HG02798 (cell line): ENCODE data around the gene CLDN11.

Experiments used
- ATAC-seq: cut with Tn5 transposase; IDR thresholded peaks from one replicate; pipeline ENCODE4 v1.9.1; 2021; ENCODE audit warnings: mild to moderate bottlenecking; ENCODE audit not compliant: unreplicated experiment, poor library complexity

Gene CLDN11

DNA sequence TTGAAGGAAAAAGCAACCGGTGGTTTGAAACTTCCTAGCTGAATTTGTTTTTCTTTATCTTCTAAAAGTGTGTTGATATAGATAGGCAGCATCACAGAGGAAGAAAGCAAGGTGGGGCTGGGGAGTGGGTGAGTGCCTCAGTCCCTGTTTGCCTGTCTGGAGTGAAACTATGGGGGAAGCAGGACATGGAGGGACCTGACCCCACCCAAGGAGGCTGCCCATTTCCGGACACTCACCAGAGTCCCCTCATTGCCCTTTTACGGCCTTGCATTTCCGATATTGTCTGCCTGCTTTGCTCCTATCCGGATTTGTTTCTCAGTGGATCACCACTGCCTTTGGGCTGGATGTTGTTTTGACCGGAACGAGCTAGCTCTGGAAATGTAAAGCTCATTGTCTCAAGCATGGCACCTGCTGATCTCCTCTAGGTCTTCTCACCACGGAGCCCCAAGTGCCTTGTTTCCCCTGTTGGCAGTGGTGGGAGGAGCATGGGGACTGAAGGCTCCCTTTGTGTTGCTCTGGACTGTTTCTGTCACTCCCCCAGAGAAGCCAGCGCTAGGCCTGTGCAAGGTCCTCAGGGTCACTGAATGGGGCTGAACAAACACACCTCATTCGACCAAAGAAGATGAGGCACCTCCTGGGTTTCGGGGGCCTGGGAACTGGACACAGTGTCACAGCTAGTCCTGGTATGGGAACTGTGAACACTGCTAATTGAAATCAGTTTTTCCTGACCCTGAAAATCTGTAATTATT is 7.0 kb downstream of the CLDN11 start:
- ATAC-seq: no peak

DNA sequence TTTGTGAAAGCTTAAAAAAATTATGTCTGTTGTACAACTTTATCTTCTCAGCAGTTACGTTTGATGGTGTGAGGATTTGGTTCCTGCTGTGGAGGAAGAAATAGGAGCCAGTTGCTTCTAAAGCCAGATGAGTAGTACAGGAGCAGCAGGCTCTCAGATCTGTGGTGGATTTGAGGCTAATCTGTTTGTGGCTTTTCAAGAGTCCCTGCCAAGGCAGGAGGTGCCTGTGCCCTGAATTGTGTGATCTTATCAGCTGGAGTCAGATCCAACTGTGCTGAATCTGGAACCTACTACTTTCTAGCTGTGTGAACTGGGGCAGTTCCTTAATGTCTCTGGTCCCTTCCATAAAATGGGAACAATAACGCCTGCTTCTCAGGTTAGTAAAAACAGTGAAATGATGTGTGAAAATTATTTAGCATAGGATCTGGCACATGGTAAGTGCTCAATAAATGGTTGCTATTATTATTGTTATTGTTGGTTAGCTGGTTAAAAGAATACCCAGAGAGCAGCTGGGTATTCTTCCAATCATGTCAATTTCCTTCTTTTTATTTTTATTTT is 7.7 kb downstream of the CLDN11 start:
- ATAC-seq: no peak

DNA sequence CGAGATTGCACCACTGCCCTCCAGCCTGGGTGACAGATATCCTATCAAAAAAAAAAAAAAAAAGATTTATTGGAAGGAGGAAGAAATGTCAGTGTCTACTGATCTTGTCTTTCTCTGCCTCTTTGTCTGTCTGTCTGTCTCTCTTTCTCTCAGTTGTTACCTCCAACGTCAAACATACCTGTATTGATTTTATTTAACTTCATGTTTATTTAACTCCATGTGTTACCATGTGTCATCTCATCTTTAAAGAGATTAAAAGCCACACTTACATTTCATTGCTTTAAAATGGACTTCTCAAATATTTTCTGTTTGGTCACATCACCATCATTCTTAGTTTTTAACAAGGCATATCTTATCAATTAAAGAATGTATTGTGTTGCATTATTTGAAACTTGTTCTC is 9.4 kb downstream of the CLDN11 start:
- no peak for ATAC-seq

DNA sequence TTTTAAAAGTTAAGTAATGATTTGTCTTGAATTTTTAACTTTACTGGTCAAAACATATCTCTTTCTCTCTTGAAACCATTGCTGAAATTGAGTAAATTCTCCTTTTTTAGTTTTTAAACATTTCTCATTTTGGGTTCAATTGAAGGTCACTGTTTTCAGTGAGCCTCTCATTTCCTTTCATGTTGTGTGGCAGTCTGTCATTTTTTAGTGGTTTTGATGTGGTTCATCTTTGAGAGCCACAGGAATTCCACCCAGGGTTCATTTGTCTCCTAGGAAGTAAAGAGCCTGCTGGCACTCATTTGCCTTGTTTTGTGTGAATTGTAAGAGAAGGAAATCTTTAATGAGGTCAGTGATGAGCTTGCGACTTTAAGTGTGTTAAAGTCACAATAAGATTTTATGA is 10.4 kb downstream of the CLDN11 start:
- ATAC-seq: no peak

DNA sequence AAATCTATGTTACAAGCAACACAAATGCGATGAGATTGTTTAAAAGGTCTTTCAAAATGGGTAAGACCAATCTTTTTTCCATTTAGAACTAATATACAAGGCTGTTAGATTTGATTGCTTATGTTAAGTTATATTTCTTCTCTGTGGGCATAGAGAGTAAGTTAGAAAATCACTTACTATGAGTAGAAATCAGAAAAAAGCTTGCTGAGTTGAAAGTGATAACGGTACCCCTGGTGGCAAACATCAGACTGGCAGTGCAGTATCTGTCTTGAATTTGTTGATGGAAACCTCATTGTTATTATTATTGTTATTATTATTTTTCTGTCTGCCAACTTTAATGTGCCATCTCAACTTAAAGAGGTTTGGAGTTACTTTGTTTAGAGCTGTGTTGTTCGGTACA is 12.4 kb downstream of the CLDN11 start:
- ATAC-seq: no peak

DNA sequence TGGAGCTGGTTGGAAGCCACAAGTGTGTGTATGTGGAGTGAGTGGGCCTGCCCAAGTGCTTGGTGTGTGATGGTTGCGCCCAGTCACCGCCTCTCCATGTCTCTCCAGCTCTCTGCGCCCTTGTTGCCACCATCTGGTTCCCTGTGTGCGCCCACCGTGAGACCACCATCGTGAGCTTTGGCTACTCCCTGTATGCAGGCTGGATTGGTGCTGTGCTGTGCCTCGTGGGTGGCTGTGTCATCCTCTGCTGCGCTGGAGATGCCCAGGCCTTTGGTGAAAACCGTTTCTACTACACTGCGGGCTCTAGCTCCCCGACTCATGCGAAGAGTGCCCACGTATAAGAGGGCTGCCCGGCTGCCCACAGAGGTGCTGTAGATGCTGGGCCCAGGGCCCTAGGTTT is 13.7 kb downstream of the CLDN11 start:
- no peak for ATAC-seq

DNA sequence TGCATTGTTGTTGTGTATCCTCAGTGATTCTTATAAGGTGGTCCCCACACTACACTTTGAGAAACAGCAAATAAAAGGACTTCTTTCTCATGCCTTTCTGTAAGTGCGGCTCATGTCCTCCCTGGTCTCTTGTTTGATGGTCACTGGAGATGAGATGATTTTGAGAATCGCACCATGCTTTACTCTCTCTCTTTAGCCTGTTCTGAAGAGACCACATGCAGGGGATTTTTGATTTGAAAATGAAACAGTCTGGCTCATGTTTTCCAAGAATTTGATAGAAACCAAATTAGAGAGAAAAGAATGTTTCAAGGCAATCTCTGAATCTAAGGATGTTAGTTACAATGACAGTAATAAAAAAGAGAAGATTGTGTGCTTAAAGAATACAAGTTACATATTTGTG is 18.0 kb downstream of the CLDN11 start:
- ATAC-seq: no peak

DNA sequence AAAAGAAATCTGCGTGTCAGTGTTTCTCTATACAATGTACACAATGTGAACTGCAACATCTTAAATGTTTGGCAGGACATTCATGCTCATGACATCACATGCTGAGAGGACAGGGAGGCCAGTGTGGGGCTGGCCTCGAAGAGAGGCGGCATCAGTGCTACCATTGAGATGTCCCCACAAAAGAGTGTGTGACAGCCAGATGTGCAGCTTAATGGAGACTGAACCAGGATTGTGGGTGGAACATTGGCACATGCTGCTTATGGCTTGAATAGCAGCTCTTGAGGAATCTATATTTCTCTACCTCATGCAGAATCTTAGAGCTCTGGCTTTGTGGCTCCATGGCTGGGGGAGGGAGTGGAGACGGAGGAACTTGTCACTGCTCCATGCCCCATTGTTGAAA is 18.5 kb downstream of the CLDN11 start:
- no peak for ATAC-seq

DNA sequence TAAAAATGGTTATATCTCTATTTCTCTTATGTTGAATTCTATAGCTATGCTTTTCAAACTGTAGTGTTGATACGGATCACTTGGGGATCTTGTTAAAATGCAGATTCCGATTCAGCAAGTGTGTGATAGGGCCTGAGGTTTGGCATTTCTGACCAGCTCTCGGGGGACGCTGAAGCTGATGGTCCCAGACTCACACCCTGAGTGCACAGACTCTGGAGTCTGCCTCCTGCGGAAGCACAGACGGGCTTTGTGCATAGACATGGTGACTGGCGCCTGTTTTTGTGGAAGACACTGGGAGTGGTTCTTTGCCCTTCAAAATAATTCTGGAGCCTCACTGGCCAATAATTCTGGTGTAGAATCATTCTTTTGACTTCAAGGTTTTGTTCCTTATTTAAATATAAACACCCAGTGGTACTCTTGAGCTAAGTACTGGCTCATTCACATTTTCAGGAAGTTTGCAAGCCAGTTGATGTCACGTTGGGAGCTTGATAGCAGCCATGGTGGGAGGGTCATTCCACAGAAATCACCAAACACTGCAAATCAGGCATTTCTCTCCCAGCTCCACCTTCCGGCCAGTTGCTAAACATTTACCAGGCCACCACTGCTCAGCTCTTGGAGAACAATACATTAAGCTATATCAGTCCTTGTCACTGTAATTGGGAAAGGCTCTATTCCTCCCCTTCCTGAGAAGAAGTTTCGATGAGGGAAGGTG is 19.2 kb downstream of the CLDN11 start:
- no peak for ATAC-seq

DNA sequence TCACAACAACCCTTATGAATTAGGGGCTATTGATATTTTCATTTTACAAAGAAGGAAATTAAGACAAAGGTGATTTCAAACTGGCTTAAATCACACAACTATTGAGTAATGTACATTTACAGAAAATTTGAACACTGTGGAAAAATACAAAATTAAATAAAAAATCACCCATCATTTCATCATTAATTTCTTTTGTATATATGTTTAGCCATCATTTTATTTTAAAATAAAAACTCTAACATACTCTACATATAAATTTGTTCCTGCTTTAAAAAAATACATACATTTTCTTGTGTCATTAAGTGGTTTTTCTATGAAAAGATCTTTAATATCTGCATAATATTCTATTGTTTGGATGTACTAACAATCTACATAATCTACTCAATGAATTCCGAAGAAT is 20.2 kb downstream of the CLDN11 start:
- ATAC-seq: no peak

DNA sequence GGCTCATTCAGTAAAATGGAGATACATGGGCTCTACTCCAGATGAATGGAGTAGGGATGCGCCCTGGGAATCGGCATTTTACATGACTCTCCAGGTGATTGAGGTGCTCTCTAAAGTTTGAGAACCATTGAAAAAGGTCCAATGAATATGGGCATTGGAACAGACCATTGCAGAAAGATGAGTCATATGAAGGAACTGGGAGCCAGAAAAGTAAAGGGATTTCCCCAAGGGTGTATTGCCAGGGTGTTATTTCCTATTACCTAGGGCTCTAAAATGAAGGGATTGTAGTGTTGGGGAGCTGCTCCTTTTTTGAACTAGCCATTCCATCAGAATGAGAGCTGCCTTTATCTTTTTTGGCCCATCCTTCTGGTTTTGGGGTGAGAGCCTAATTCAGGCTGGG is 21.7 kb downstream of the CLDN11 start:
- ATAC-seq: no peak

DNA sequence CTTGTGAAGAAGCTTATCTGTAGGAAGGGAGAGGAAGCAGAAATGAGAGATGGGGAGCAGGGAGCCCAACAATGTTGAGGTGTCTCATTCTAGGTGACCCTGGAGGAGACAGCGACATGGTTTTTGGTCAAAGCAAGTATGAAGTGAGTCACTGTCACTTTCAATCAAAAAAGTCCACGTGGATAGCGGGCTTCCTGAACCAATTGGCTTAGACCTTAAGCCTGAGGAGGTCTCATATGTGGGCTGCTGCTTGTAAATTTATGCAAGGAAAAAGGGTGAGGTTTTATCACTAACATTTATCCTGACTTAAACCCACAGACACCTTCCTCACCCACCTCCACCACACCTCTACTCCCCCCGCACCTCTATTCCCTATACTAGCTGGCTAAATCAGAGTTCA is 22.7 kb downstream of the CLDN11 start:
- ATAC-seq: no peak

DNA sequence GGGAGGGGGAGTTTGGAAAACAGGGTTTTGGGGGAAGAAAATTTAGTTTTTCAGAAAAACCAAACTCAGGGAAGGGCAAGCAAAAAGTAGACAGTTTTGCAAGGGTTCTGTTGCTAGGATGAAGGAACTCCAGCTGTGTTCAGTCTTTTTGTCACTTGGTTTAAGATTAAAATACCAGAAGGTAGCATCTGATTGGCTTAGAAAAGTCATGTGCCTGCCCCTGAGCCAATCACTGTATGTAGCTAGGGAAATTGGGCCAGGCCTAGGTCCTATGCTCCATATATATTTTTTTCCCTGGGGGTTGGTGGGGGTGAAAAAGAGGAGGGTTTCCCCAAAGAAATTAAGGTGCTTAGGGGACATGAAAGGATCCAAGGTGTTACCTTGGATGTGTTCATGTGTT is 24.3 kb downstream of the CLDN11 start:
- no peak for ATAC-seq

DNA sequence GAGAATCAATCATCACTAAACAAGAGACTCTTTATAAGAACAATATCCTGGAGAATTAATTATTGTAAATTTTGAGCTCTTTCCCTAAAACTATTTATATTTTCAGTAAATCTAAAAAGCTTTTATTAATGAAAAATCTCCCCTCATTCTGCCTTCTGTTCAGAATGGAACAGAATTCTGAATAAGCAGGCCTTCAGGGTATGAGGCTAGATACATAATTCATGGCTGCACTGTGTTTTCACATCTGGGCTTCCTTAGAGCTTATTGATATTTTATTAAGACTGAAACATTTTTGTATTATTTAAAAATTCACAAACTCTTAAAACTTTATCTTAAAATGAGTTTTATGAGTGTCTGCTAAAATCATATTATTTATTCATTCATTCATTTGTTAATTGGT is 24.8 kb downstream of the CLDN11 start:
- ATAC-seq: no peak

DNA sequence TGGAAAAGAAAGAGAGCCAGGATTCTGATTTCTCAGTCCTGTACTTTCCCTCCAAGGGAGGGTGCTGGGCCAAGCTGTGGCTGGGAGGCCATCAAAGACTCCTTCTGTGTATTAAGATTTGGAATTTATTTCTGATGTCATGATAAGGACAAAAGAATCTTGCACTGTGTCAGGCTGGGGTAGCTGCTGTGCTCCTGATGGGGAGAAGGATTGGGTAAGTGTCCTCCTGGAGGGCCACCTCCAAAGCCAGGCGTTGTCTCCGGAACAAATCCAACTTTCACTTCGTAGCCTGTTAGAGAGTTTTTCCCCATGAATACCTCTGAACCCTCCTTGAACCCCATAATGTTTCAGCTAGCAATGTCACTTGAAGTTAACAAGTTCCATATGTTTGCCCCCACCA is 29.9 kb downstream of the CLDN11 start:
- ATAC-seq: no peak

DNA sequence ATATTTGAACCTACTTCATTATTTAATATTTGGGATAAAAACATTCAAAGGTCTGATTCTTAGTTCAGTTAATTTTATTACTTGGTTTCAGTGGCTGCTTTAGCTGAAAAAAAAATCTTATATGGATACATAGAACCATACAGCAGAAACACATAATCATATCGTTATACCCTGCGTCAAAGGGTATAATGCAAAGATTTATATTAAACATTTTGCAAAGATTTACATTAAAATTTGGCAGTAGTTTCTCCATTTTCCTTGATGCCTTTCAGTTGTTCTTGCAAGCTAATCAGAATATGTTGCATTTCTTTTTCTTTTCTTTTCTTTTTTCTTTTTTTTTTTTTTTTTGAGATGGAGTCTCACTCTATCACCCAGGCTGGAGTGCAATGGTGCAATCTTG is 31.4 kb downstream of the CLDN11 start:
- ATAC-seq: no peak

DNA sequence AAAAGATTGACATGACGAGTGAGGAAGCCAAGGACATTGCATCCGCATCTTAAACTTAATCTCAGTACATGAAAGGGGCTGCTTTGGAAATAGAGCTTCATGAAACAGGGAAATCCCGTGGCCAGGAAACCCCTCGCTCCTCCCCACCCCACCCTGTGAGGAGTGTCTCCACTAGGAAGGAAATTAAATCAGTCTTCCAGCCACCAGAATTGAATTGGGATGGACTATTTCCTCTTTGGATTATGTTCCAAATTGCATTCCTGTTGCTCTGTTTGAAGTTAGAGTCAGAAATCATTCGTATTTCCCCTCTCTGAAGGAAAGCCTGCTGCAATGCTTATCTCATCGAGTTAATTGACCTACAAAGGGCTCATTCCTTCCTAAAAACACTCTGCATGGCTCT is 35.8 kb downstream of the CLDN11 start:
- ATAC-seq: no peak

DNA sequence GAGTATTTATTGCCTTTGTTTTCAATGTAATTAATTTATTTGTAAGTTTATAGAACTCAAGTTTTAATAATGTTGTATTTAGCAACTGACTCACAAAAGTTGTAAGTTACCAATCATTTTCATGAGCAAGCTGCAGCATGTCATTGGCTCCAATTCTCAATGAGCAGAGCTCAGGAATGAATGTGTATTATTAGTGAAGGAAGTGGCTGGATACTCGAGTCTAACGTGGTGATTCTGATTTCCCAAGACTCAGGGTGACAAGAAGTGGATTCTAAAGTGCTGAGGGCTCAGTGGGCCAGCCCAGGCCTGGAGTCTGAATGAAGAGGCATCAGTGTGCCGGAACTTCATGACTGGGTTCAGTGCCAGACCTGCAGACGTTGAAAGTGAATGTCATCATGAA is 39.6 kb downstream of the CLDN11 start:
- ATAC-seq: no peak

DNA sequence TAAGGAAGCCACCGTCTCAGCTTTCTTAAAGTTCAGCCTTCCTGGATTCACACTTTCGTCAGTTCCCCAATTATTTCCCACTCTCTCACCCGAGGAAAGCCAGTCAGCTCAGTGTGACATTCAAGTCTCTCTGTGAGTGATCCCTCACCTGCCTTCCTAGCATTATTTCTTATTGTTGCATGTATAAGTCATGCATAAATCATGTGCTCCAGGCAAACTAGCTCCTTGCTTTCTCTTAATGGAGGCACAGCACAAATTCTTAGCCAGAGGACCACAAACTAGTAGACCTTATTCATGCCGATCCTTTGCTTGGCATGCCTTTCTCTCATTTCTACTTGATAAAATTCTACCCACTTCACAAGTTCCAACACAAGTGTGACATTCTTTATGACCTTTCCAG is 44.3 kb downstream of the CLDN11 start:
- ATAC-seq: no peak

DNA sequence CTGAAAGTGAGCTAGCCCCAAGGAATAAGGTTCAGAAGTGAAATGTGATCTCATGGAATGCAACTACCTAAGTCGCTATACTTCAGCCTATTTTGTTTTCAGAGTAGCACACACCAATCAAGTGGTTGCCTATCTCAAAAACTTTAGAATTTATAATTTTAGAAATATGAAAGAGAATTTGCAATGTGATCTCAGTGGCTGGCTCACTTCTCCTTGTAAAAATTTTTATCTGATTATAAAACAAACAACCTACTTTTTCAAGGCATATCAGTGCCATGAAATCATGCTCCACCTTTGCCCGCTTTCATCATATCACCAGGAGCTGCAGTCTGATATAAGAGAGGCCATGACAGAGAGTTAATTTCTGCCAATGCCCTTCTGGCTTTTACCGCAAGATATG is 47.3 kb downstream of the CLDN11 start:
- ATAC-seq: no peak

DNA sequence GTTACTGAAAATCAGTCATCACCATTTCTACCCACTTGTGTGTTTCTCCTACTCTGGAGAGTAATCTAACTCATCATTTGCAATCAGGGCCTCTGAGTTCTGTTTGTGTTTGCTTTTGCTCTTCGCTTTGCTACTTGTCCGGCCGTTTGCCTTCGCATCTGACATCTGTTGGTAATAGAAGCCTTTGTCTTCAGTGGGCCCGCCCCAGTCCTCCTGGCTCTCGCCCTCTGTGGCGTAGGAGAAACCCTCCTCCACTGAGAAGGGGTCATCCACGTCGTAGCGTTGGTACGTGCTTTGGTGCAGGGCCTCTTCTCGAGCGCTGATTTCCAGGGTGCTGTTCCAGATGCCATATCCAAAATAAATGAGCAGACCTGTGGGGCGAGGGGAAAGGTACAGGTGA is 48.3 kb downstream of the CLDN11 start:
- no peak for ATAC-seq

DNA sequence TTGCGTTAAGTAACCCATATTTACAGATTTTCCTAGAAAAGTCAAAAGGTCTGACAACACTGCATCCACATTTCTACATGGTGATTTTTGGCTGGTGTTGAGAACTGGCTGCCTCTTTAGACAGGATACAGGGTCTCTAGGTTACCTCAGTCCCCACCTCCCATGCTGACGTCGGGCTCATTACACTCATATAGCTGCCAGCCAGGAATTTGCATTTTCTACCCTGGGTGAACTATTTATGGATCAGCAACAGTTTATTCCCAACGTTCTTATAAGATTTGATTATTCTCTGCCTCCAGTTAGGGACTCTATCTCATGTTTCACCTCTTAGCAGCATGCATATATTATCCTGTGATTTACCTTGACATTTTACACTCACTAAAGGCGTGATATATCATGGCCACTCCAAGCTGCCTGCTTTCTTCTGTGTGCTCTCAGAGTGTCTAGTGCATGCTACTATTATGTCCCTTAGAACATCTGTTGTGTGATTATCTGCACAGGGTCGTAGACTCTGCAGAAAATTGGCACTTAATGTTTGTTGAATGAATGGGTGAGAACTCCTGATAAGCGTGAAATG is 49.0 kb downstream of the CLDN11 start:
- ATAC-seq: no peak
